ENCODE measurements around the gene CDHR2.

The CDHR2 gene

GRCh38 chr5:176620333-176620981 is 71.3 kb downstream of the CDHR2 start:
- DNase-seq (ENCODE audit: low read depth), result peak; percentile 12

- peak; percentile 25 for DNase-seq (ENCODE audit: low read depth)
These were observed 72.5 kb downstream of the CDHR2 start for GRCh38 chr5:176621661-176622079.

DNA sequence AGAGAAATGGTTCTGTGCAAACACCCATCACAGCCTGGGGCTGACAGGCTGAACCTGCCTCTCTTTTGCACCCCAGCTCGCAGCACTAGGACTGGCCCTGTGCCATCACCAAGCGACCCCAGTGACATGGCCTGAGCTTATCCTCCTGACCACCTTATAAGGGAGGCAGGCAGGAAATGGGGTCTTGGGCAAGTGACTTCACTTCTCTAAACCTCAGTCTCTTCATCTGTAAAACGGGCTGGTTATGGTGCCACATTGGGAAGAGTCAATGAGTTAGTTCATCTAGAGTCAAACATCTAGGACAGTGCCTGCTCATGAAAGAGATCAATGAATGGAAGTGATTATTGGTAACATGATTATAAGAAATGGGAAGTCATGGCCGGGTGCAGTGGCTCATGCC is 75.0 kb downstream of the CDHR2 start:
- DNase-seq (ENCODE audit: low read depth), result no peak

GRCh38 chr5:176624938-176625337 is 75.8 kb downstream of the CDHR2 start:
- DNase-seq (ENCODE audit: low read depth), result no peak

DNA sequence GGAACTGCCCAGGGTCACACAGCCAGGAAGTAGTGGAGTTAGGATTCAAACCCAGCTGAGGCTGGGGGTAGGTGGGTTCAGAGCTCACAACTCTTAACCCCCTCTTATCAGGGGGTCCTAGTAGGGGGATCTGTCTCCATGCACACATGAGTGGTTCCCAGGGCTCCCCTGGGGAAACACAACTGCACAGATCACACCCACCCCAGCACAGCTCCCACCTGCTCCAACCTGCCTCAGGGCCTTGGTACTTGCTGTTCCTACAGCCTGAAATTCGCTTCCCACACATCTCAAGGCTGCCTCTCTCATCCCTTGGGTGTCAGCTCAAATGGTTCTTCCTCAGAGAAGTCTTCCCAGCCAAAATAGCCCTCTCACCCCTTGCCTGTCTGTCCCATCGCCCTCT is 76.4 kb downstream of the CDHR2 start:
- DNase-seq (ENCODE audit: low read depth), result no peak

GRCh38 chr5:176625966-176626875 is 77.1 kb downstream of the CDHR2 start:
- DNase-seq (ENCODE audit: low read depth), result no peak

GRCh38 chr5:176626876-176627236 is 77.7 kb downstream of the CDHR2 start:
- DNase-seq (ENCODE audit: low read depth), result no peak

- DNase-seq (ENCODE audit: low read depth), result no peak
These were observed 78.4 kb downstream of the CDHR2 start for GRCh38 chr5:176627582-176627981.

- DNase-seq (ENCODE audit: low read depth), result no peak
These were observed 79.5 kb downstream of the CDHR2 start for GRCh38 chr5:176628406-176629228.

DNA sequence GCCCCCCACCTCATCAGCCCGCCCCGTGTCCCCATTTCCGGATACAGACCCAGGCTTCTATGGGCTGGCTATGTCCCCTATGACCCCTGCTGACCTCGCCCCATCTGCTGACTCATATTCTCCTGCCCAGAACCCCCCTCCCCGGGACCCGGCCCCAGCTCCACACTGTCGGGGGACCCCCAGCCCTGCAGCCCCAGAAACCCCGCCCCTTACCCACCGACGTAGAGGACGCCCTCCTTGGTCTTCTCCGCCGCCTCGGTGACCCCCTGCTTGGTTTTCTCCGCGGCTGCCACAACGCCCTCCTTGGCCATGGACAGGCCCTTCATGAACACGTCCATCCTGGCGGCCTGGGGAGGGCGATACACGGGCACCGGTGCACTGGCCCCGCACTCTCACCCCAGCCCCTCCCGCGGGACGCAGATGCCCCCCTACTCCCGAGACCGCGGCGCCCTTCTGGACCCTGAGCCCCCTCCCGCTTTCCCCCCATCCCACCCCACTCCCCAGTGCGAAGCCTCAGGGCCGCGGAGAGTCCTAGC is 80.2 kb downstream of the CDHR2 start:
- DNase-seq (ENCODE audit: low read depth), result no peak

DNA sequence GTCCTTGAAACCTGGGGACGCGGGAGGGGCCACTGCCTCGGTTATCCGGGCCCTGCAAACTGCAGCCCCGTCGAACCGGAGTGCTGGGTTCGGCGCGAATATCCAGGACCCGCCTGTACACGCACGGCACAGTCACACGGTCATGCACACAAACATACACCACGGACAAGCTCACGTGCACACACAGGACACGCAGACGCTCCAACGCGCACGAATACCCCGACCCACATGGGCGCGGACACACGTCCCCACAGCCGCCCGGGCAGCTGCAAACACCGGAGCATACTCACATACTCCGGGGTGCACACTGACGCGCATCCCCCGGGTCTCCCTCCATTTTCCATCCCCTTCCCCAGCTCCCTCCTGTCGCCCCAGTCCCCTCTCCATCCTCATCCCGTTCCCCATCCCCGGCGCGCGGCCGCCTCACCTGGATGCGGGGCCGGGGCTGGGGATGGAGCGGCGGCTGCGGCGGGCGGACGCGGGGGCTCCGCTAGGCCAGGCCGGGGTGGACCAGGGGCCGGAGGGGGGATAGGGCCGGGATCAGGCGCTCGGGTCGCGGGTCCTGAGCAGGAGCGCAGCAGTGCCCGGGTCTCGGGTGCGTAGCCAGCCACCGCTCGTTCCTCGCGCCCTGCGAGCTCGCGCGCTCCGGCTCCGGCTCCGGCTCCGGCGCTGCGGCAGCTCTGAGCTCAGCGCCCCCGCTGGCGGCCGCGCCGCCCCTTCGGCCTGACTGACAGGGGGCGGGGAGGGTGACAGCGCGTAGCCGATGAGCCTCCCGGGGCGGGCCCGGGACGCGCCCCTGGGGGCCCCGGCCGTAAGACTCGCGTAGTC is 80.9 kb downstream of the CDHR2 start, which contains the start of the genes EIF4E1B and SNCB:
Gene EIF4E1B (plus strand): TSS at position 823 of the 828 bp plus-strand sequence. CDS start 12,113 bp downstream, outside the sequence.
Gene SNCB (minus strand): TSS at position 682 of the 828 bp plus-strand sequence. CDS start 880 bp downstream, outside the sequence.
- peak; percentile 25 for DNase-seq (ENCODE audit: low read depth)

GRCh38 chr5:176630681-176631222 is 81.6 kb downstream of the CDHR2 start:
- no peak for DNase-seq (ENCODE audit: low read depth)

DNA sequence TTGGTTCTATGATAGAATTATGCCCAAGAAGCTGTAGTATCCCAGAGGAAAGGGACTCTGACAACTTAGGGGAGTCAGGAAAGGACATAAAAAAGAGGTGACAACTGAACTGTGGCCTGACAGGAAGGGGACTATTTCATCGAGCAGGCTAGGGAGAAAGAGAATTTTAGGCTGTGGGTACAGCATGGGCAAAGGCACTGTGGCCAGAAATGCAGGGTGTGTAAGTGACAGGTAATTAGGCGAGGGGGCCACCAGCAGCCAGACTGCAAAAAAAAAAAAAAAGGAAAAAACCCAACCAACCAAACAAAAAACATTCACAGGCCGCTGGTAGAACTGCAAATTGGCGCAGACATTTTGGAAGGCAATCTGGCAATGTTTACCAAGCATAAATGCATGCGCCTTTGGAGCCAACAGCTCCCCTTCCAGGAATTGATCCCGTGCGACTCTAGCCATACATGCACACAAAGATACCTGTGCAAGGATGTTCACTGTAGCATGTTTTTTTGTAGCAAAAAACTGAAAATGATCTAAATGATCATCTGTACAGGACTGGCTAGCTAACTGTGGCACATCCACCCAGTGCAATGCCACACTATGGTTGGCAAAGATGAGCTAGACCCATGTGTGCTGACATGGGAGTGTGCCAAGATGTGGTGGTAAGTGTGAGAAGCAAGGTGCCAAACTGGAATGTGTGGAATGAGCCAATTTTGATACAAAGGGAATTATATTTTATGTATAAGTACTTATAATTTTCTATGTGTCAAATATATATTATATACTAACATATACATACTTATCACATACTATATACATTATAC is 82.5 kb downstream of the CDHR2 start:
- no peak for DNase-seq (ENCODE audit: low read depth)

DNA sequence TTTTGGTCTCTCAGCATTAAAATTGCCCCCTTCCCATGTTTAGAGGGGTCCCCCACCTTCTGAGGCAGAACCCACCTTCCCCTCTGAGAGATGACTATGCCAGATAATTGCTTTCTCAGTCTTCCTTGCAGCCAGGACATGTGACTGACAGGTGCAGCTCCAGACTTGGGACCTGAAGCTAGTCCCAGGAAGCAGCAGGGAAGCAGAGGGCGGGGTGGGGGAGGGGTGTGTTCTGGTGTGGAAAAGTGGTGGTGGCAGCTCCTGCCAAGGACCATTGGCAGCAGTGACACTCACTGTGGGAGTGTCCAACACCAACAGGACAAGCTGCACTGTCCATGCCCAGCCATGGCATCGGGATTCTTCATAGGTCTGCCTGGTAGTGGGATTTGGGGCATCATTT is 83.6 kb downstream of the CDHR2 start:
- no peak for DNase-seq (ENCODE audit: low read depth)

- no peak for DNase-seq (ENCODE audit: low read depth)
These were observed 84.5 kb downstream of the CDHR2 start for GRCh38 chr5:176633598-176633997.

GRCh38 chr5:176636426-176636825 is 87.3 kb downstream of the CDHR2 start:
- DNase-seq (ENCODE audit: low read depth), result no peak

DNA sequence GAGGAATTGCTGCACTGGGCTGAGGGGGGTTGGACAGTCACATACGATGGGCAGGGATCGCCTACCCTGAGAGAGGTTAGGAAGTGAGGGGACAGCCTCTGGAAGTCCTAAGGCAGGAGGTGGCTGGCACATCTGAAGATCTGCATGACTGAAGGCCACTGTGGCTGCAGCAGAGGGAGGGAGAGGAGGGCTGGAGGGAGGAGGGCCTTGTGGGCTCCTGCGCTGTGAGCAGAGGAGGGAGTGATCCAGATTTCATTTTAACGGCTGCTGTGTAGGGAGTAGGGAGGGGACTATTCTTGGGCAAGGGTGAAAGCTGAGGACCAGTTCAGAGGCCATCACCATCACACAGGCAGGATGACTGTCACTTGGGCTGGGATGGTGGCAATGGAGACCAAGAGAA is 88.4 kb downstream of the CDHR2 start:
- DNase-seq (ENCODE audit: low read depth), result no peak

DNA sequence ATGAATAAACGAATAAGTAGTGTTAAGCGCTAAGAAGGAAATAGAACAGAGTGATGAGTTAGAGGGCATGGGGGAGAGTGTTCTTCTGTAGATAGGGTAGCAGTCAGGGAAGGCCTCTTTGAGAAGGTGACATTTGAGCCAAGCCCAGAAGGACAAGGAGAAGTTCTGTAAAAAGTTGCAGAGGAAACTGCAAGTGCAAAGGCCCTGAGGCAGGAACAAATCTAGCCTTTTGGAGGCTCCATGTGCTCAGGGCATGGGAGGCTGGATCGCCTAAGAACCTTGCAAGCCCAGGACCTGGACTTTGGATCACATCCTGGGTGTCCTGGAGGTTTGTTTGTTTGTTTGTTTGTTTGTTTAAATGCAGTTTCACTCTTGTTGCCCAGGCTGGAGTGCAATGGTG is 89.3 kb downstream of the CDHR2 start:
- DNase-seq (ENCODE audit: low read depth), result no peak

GRCh38 chr5:176639208-176639607 is 90.1 kb downstream of the CDHR2 start:
- no peak for DNase-seq (ENCODE audit: low read depth)

DNA sequence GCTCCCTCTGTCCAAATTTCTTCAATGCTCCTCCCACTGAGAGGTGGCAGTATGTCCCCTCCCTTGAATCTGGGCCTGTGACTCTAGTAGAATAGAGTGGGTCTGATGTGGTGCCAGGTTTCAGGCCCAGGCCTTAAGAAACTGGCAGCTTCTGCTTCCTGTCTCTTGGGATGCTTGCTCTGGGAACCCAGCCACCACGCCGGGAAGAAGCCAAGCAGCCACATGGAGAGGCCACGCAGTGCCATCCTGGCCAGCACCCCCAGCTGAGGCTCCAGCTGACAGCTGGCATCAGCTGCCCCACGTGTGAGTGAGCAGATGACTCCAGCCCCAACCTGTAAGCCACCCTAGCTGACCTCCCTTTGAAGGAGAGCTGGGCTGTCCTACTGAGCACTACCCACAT is 90.8 kb downstream of the CDHR2 start:
- DNase-seq (ENCODE audit: low read depth), result no peak
